GM21619 (cell line): ENCODE measurements around the gene SPCS2.
"Not testable (repeated sequence)": the region's sequence is repeated elsewhere in the genome, so short reads cannot be mapped to it uniquely, and the experiment has no call there.

Experiments used
- ATAC-seq: cut with Tn5 transposase; IDR thresholded peaks from one replicate; pipeline ENCODE4 v1.9.1; 2021; ENCODE audit not compliant: unreplicated experiment

Gene SPCS2

GRCh38 chr11:75000975-75001354 is 51.9 kb downstream of the SPCS2 start:
- ATAC-seq: no peak

DNA sequence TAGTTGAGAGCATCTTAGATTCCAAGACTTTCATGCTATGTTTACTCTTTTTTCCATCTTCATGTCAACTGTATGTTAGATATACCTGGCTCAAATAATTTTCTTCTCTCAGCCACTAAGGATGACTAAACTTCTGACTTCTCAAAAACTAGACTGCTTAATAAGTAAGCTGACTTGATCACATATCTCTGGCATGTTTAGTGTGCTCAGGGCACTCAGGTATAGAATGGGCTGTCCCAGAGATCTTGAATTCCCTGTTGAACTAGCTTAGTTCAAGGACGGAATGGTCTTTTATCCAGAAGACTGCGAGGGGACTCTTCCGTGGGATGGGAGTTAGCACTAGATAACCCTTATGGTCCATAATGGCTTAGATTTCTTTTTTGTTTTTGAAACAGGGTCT is 52.6 kb downstream of the SPCS2 start:
- ATAC-seq: no peak

DNA sequence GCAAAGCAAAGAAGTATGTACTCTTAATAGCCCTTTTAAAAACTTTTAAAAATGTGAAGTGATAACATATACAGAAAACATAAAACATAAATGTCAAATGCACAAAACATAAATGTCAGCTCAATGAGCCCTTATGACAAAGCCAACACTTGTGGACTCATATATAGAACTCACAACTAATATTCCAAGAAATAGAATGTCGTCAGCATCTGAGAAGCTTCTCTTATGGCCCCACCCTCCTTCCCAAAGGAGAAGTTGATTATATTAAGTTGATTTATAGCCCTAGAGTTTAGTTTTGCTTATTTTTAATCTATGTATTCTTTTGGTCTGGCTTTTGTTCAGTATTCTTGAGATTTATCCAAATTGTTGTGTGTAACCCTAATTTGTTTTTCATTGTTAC is 53.5 kb downstream of the SPCS2 start:
- ATAC-seq: no peak

DNA sequence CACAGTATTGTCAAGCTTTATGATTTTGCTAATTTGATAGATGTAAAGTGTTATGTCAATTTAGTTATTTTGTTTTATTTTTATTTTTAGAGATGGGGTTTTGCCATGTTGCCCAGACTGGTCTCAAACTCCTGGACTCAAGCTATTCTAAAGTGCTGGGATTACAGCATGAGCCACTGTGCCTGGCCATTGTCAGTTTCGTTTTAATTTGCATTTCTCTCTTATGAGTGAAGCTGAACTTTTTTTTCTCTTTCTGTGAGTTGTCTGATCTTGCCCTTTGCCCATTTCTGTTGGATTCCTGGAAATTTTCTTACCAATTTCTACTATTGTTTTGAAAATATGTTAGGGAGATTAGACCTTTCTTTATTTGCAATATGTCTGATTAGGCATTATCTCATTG is 55.1 kb downstream of the SPCS2 start:
- no peak for ATAC-seq

DNA sequence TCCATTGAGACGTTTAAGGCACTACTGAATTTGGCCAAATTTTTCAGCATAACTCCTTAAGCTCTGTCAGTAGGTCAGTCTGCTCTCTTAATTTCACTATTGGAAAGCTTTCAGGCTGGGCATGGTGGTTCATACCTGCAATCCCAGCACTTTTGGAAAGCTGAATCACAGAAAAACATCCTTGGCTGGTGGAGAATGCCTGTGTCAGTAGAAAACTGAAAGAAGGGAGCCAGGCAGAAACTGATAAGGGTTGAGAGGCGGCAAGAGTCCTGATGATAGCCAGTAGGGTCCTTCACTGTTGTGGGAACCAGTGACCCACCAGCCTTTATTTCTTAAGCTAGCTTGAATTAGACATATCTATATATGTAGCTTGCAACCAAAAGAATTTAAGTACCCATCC is 62.3 kb downstream of the SPCS2 start:
- no peak for ATAC-seq

DNA sequence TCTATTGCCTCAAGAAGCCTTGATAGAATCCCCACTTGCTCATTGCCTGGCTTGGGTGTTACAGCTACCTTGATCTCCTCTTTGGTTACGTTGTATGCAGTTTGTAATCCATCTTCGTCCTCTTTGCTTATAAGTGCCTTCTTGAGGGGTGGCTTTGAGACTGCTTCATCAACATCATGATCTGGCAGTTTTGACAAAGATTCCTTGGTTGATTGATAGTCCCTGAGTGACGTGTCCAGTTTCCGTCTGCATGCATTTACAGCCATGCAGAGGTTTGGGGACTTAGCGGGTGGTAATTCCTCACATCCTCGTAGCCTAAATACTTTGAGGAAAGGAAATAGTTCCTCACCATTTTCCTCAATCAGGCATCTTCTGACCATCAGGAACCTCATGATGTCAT is 62.8 kb downstream of the SPCS2 start:
- ATAC-seq: no peak

DNA sequence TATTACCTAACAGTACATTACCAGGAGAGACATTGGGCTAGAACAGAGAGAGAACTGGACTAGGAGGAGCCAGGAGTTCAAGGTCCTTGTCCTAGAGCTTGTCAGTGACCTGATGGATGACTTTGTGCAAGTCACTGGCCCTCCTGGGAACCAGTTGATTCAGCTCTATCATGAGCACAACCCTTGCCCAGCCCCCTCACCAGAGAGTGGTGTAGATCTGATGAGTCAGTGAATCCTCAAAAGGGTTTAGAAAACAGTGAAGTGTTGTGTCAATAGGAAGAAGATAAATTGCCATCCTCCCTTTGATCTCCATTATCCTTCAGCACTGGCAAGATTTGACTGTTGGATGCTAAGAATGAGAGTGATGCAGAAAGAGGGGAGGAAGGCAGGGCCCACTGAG is 64.0 kb downstream of the SPCS2 start:
- no peak for ATAC-seq

DNA sequence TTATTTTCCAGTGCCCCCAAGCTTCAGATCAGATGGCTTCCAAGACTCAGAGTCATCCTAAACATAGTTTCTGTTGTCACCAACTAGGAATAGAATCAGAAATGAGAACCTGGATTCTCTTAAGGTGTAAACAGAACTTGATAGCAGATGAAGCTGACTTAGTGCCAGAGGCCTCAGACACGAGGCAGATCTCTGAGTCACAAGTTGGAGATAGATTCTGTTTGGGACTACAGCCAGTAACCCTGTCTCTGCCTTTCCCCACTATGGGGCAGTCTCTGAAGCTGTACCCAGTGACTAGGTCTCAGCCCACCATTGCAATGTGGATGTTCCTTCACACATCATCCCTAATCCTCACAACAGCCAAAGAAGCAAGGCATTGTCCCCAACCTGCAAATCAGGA is 65.1 kb downstream of the SPCS2 start:
- ATAC-seq: no peak

- not testable (repeated sequence) for ATAC-seq
Observed at GRCh38 chr11:75019200-75019599, 70.1 kb downstream of the SPCS2 start.

DNA sequence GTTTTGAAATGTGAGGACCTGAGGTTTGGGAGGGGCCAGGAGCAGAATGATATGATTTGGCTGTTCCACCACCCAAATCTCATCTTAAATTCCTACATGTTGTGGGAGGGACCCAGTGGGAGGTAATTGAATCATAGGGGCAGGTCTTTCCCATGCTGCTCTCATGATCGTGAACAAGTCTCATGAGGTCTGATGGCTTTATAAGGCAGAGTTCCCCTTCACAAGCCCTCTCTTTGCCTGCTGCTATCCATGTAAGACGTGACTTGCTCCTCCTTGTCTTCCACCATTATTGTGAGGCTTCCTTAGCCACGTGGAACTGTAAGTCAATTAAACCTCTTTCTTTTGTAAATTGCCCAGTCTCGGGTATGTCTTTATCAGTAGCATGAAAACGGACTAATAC is 71.3 kb downstream of the SPCS2 start:
- not testable (repeated sequence) for ATAC-seq

- ATAC-seq: peak; percentile 64
Observed at GRCh38 chr11:75022296-75022695, 73.2 kb downstream of the SPCS2 start.

- peak; percentile 72 for ATAC-seq
Observed at GRCh38 chr11:75022759-75023396, 73.8 kb downstream of the SPCS2 start.

GRCh38 chr11:75023446-75024067 is 74.5 kb downstream of the SPCS2 start:
- no peak for ATAC-seq

GRCh38 chr11:75024068-75024449 is 75.0 kb downstream of the SPCS2 start:
- ATAC-seq: no peak

DNA sequence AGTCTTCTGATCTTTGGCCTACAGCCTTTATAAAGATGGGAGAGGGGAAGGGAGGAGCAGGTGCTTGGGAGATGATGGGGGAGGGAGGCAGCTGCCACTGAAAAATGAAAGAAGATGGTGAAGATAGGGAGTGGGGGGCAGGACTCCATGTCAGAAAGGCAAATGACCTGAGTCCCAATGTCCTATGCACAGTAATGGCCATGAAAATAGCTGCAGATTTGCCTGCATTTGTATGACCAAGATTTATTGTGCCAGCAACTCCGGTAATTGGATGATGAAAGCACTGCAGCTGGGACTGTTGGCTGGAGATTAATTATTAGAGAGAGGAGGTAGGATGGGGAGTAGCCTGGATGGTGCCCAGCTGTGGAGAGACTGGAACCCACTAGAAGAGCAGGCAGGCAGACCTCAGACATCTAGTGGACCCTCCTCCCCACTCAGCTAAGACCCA is 75.7 kb downstream of the SPCS2 start:
- ATAC-seq: no peak

DNA sequence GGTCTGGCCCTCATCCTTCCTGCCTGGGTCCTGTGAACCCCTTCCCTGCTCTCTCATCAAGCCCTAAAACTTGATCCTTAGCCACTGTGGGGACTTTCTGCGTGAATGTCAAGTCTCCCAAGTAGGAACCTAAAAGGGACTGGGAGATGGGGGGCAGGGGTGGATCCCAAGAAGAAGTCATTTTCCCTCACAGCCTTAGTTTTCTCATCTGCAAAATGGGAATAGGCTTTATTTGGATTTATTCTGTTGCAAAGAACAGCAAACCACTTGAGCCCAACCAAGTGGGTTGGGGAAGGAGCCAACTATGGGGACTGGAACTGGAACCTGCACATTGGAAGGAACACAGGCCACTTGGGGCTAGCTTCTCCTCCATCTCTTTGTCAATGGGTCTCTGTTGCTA is 76.5 kb downstream of the SPCS2 start:
- ATAC-seq: no peak

DNA sequence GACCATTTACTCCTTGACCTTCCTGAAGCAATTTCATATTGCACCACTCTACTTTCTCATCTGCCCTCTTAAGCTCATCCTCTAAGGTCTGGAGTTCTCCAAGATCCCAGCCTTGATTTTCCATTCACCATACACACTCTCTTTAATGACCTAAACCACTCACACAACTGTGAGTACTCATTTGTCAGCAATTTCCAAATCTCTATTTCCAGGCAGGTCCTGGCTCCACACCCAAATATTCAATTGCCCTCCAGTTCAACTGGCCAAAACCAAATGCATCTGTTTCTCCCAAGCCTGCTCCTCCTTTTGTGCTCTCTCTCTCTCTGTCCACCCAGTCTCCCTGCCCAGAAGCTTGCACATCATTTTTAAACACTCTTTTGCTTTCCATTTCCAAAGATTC is 79.3 kb downstream of the SPCS2 start:
- no peak for ATAC-seq
